ENCODE measurements around the gene OLFML1. TPM values are rescaled to one million over a fixed set of nuclear protein-coding genes. Genes with fewer than 3 reads are reported as not detected.

OLFML1 gene
- total and polyA plus RNA-seq, 2 donors (not counting 3 experiments of a cell fraction or from before 2014, with no cell fraction given): not detected

- no peaks in the 10 kb centered on the region for H3K9me1 ChIP-seq (replicated peaks; ENCODE audit: control insufficient read depth, extremely low read depth, insufficient read depth, low read length)
- H3K79me2 ChIP-seq (ENCODE audit: control insufficient read depth, insufficient read depth, low read length): no peaks in the 10 kb centered on the region
- DNase-seq (ENCODE audit: low read depth, low spot score) (no peak), FAIRE-seq (no peak)
- TF ChIP-seq EZH2 (IDR thresholded peaks at IDR 0.05; ENCODE audit: borderline replicate concordance, low read depth, low read length, severe bottlenecking) (no peak), GATA2 (IDR thresholded peaks at IDR 0.05; ENCODE audit: insufficient read depth, insufficient read length, low read depth, low read length) (no peak), JUN (IDR thresholded peaks at IDR 0.05; ENCODE audit: borderline replicate concordance, insufficient read depth, insufficient read length, low read depth) (no peak), POLR2A (IDR thresholded peaks at IDR 0.05; ENCODE audit: low read depth, low read length) (no peak), POLR2AphosphoS5 (IDR thresholded peaks at IDR 0.05; ENCODE audit: insufficient read depth, low read depth, low read length) (no peak), MYC (IDR thresholded peaks at IDR 0.05; ENCODE audit: low read depth, low read length) (no peak), FOS (IDR thresholded peaks at IDR 0.05; ENCODE audit: borderline replicate concordance, insufficient read depth, low read length) (no peak)
- TF ChIP-seq, protein P1, sequence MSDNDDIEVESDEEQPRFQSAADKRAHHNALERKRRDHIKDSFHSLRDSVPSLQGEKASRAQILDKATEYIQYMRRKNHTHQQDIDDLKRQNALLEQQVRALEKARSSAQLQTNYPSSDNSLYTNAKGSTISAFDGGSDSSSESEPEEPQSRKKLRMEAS (IDR thresholded peaks at IDR 0.05; ENCODE audit: insufficient read depth, insufficient read length): no peak
- TF ChIP-seq, protein P2, sequence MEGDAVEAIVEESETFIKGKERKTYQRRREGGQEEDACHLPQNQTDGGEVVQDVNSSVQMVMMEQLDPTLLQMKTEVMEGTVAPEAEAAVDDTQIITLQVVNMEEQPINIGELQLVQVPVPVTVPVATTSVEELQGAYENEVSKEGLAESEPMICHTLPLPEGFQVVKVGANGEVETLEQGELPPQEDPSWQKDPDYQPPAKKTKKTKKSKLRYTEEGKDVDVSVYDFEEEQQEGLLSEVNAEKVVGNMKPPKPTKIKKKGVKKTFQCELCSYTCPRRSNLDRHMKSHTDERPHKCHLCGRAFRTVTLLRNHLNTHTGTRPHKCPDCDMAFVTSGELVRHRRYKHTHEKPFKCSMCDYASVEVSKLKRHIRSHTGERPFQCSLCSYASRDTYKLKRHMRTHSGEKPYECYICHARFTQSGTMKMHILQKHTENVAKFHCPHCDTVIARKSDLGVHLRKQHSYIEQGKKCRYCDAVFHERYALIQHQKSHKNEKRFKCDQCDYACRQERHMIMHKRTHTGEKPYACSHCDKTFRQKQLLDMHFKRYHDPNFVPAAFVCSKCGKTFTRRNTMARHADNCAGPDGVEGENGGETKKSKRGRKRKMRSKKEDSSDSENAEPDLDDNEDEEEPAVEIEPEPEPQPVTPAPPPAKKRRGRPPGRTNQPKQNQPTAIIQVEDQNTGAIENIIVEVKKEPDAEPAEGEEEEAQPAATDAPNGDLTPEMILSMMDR (IDR thresholded peaks at IDR 0.05; ENCODE audit: extremely low read depth in 1 of 2, insufficient read depth in 1 of 2, low read depth in 1 of 2, low read length in 2 of 2): no peak
- POLR2A ChIA-PET: no interaction called here
- no peaks in the 10 kb centered on the region for H4K20me1 ChIP-seq (replicated peaks; ENCODE audit: control insufficient read depth, extremely low read depth, insufficient read depth, low read length)
- H3K4me3 ChIP-seq (replicated peaks in 1 of 3; ENCODE audit: insufficient read depth in 1 of 3, low read depth in 1 of 3, low read length in 3 of 3): no peak overlapping the region
- intact Hi-C loops (cut with micrococcal nuclease) (loop anchor here (10.0 kb wide), 1 partner anchor 245 kb away; no protein-coding TSS in a partner anchor), dilution Hi-C loops (cut with MboI; ENCODE audit: extremely low pct_ligation_motif_present, low sequenced_read_pairs) (no loop called here)
- CTCF ChIA-PET: interaction anchor here (1.7 kb wide), 1 partner anchor 23 kb away, joined by 4 read pairs; no protein-coding TSS in a partner anchor
- no peaks in the 10 kb centered on the region for H3K27me3 ChIP-seq (ENCODE audit: control insufficient read depth in 2 of 2, insufficient read depth in 2 of 2, low read length in 2 of 2)
- H2AFZ ChIP-seq (ENCODE audit: low read depth, low read length): no peak overlapping the region
- H3K27ac ChIP-seq (ENCODE audit: insufficient read depth, low read depth, low read length): no peak overlapping the region
- no peaks in the 10 kb centered on the region for H3K9me3 ChIP-seq (replicated peaks; ENCODE audit: control insufficient read depth, insufficient read depth, low read length)
- no peak overlapping the region for H3K4me2 ChIP-seq (ENCODE audit: insufficient read depth, low read length)
- no TSS peak for BruUV-seq (replicated peaks)
- no peaks in the 10 kb centered on the region for H3K4me1 ChIP-seq (ENCODE audit: control insufficient read depth, extremely low read depth, insufficient read depth, low read length)
- H3K36me3 ChIP-seq (ENCODE audit: control insufficient read depth in 2 of 2, extremely low read depth in 1 of 2, insufficient read depth in 2 of 2, low read length in 2 of 2): no peaks in the 10 kb centered on the region
- H3K9ac ChIP-seq (replicated peaks; ENCODE audit: extremely low read depth, insufficient read depth, low read length): no peak overlapping the region
These were observed 36.0 kb upstream of the OLFML1 start for GRCh38 chr11:7449211-7449840.
